GM21825 (cell line): Measurements from ENCODE around the gene IL1RL2.

Source experiments
- ATAC-seq: cut with Tn5 transposase; IDR thresholded peaks from one replicate; pipeline ENCODE4 v1.9.1; 2021; ENCODE audit warnings: mild to moderate bottlenecking, moderate library complexity; ENCODE audit not compliant: unreplicated experiment

IL1RL2 gene

DNA sequence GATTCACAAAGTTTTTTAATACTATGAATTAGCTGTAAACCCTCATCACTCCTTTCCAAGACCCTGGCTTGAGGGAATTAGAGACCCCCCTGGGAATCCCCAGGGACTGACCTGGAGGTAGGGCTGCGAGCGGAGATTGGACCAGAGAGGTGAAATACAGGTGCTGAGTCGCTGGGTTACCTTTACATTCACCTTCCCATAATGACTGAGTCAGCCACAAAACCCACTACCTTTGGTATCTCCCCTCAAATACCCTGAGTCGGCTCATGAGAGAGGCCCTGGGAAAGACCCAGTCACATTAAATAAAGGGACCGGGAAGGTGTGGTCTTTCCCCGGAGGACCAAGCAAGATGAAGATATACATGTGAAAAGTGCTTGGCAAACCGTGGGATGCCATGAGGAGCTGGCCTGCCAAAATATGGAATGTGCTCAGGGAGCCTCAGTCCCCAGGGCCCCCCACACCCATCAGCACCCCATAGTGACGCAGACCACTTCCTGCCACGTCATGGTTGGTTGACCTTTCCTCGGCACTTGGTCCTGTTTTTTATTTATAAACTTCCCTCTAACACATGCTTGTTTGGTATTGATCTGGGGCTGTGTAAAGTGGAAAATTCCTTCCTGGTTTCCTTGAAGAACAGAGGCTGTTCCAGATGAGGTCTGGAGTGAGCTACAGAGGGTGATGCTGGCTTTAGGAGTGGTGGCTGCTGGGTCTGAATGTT, 51.4 kb downstream of the IL1RL2 start:
- no peak for ATAC-seq

DNA sequence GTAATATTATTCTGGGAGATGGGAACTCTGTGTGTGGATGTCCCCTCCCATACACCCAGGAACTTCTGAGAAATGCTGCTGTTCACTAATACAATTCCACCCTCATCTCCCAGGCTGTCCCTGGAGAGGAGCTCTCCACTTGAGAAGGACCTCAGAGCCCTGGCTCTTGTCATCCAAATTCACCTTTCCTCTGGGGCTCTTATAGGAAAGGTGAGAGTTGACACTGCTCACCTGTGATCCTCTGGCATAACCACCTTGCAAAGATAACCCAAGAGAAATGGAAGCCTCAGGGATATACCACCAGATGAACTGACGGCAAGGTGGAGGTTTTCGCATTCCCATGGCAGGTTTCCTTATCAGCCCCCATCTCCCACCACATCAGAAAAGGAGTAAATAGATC, 52.0 kb downstream of the IL1RL2 start:
- no peak for ATAC-seq

DNA sequence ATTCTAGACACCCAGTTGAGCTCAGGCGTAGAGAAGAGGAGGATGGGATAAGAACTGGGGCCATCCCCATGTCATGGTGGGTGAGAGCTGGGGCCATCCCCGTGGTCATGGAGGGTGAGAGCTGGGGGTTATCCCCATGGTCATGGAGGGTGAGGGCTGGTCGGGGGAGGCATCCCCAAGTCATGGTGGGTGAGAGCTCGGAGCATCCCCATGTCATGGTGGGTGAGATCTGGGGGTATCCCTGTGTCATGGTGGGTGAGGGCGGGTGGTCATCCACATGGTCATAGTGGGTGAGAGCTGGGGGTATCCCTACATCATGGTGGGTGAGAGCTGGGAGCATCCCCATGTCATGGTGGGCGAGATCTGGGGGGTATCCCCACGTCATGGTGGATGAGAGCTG, 52.5 kb downstream of the IL1RL2 start:
- no peak for ATAC-seq

DNA sequence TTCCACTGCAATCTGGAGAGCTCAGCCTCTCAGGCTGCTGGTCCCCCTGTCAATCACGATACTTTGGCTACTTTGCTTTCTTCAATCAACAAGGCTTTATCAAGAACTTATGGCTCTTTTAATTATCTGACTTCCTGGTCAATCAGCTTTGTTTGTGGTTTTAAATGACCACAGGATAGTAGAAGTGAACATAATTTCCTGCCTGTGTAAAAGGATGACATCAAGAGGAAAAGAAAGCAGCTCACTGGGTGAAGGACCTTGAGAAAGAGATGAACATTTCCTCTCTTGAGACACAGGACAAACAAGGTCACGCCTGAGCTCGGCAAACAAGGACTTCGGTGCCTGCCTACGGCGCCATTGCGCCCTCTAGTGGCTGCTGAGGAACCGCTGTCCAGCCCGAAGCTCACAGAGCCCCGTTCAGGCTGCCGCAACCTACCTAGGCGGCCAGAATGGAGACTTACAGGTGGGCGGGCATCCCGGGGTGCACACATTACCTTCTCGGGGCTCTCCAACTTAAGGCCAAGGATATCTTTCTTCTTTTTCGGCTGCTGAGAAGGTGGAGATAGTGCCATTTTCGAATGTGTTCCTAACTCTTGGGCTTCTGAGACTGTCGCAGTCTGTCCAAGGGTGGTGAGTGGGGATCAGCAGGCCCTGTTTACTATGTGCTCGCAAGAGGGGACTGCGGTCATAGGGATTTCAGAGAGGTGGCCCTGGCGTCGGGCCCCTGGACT, 54.0 kb downstream of the IL1RL2 start:
- ATAC-seq = peak; percentile 80

DNA sequence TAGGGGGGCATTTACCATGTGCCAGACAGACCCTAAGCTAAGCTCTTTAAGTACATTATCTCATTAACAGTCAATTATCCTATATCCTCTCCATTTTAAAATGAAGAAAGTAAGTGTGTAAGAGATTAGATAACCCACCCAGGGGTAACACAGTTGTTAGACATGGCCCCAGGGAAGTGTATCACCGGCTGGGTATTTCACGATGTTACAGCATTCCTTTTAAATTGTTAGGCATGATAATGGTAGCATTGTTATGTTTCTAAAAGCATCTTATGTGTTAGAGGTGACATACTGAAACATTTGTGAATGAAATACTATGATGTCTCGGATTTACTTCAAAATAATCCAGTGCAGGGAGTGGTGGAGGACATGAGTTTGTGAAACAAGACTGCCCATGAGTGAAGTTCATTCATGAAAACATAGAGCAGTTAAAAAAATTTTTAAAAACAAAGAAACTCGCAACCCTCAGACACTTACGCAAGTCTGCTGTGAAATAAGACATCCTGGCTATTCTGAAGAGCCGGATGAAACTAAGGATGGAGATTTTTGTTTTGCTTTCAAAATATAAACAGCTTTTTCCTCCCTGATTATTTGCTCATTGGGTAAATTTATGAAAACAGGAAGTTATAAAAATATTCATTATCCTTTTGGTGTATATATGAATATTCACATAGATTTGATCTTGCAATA, 54.9 kb downstream of the IL1RL2 start:
- ATAC-seq = no peak

DNA sequence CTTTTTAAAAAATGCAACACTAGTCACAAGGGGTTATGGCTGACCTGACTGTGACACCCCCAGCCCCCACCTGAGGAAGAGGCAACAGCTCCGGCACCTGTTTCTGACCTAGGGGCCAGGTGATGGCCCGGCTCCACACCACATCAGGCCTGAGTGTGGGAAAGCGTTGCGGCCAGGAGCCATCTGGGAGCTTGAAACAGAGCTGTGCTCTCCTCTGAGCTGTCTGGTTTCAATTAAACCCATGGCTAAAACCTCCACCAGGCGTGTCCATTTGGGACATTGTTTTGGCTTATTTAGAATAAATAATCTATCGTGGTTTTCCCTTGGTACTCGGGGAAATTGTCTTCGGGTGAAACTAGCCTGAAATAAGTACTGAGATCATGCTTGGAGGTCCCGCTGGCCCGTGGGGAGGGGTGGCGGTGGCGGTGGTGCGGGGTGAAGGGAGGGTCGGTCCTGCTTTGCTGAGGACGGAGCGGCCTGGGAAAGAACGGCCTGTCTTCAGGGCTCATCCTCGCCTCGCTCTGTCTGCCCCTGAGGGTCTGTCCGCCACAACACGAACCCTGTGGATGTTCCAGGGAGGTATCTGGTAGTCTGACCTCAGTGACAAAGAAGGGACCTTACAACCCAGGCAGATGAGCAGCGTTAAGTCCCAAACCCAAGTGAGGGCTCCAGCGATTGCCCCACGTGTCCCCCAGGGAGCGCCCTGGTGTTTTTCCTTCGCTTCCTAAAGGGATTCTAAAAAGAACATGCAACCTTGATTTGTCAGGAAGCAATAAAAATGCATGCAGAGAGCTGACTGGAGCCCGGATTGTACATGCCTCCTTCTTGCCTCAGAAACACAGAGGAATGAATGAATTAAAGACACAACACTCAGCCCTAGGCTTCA, 58.7 kb downstream of the IL1RL2 start:
- no peak for ATAC-seq

DNA sequence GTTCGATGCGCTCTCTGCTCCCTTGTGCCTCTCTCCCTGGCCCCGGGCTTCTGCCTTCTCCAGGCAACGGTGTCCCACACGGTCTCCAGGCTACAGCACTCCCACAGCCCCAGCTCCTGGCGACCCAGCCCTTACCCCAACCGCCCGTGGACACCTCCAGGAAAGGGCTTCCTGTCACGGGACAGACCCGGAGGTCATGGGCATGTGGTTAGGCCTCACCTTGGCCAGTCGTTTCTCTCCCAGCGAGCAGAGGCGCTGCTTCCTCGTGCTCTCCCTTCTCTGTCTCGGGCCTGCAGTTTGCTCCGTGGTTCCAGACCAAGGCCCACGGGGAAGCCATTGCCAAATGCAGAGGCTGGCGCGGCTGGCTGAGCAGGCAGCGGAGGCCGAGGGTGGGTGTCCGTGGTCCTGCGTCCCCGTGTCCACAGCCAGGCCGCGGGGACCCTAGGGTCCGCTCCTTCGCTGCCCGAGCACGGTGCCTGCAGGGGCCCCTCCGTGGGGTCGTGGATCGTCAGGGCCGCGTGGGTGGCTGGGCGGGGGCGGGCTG, 63.5 kb downstream of the IL1RL2 start:
- no peak for ATAC-seq

DNA sequence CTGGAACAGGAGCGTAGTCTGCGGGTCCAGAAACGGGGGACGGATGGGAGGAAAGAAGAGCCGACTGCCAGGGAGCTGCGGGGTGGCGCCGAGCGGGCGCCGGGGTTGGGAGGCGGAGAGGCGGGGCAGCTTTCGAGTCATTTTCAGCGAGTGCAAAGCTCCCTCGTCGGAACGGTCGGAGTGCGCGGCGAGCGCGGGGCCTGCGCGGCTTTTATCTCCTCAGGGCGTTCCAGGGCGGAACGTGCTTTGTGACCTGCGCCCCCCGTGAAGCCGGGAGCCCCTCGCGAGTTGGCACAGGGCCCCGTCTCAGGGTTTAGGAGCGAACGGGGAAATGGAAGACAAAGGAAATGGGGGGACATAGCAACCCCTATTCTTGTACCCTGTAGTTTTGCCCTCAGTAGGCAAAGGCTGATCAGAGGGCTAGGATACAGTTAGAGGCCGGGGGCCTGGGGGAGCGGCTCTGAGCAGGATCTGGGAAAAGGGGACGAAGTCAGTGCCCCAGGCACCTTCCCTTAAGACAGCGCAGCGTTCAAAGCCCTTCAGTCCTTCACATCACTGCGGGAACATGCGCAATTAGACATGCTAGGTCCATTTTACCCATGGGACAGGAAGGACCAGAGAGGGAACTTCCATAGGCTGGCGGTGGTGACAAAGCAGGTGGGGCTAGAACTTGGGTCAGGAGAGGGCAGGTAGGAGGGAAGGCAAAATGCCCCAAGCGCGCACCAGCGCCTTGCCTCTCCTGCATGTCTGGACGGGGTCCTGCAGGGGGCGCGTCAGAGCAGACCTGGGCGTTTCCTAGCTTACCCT, 64.4 kb downstream of the IL1RL2 start:
- no peak for ATAC-seq

DNA sequence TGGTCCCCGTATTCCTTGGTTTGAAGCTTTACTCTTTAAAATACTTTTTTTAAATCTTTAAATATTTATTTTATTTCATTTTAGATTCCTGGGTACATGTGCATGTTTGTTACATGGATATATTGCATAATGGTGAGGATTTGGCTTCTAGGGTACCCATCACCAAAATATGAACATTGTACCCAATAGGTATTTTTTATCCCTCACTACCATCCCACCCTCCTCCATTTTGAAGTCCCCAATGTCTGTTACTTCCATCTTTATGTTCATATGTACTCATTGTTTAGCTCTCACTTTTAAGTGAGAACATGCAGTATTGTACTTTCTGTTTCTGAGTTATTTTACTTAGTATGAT, 65.0 kb downstream of the IL1RL2 start:
- no peak for ATAC-seq

DNA sequence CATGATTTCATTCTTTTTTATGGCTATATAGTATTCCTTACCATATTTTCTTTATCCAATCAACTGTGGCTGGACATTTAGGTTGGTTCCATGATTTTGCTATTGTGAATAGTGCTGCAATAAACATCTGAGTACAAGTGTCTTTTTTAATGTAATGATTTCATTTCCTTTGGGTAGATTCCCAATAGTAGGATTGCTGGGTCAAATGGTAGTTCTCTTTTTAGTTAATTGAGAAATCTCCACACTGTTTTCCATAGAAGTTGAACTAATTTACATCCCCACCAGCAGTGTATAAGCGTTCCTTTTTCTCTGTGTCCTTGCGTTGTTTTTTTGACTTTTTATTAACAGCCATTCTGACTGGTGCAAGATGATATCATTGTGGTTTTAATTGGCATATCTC, 65.4 kb downstream of the IL1RL2 start:
- no peak for ATAC-seq

DNA sequence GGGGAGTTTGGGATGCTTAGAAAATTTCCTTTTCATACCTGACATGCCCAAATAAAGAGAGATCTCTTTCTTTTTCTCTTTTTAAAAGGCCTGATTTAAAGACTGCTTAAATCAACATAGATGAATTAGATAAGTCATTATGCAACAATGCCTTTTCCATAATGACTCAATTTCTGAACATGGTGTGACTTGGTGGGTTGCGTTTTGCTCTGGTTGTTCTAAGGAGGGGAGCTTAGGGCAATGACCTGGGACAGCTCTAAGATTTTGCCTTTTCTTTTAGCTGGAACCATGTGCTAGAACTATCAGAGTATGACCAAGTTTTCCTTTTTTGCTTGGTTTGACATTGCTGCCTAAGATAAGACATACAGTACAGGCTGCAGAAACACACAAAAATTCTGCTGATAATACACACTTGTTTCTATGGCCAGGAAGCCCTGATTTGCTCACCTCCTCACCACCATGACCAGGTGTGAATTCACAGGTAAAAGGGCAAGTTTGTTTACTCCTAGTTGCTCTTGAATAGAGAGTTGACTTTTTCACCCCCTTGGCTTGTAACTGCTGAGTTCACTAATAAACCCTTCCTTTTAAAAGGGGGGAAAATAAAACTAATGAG, 66.4 kb downstream of the IL1RL2 start:
- no peak for ATAC-seq

DNA sequence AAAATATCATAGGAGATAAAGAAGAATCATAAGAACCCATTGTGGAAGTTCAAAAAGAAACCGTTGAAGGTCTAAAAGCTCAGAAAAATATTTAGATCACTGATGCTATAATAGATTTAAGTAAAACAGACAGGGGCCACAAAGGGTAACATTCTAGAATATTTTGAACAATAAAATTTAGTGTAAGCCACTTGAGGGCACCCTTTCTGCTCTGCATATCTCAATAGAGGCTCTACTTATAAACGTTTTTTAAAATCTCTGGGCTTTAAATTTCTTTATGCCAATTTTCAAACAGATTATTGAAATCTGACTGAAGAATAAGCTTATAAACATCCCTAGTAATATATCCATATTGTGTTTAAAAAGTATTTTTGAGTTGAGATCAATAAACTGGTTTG, 66.9 kb downstream of the IL1RL2 start:
- no peak for ATAC-seq

DNA sequence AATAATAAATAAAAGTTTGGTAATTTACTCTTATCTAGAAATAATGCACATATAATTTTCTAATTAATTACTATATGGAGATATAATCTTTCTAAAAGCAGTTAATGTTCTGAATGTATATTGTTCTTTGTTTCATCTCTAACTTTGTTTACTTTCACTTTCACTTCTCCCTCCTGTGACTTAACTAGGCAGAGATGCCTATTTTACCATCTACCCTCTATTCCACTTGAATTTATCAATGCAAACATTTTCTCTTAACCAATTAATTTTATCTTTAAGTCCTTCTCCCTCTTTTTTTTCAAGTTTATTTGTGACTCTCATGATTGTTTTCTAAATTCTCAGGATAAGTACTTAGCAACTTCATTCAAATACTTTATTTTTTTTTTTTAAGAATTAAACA, 69.5 kb downstream of the IL1RL2 start:
- no peak for ATAC-seq

DNA sequence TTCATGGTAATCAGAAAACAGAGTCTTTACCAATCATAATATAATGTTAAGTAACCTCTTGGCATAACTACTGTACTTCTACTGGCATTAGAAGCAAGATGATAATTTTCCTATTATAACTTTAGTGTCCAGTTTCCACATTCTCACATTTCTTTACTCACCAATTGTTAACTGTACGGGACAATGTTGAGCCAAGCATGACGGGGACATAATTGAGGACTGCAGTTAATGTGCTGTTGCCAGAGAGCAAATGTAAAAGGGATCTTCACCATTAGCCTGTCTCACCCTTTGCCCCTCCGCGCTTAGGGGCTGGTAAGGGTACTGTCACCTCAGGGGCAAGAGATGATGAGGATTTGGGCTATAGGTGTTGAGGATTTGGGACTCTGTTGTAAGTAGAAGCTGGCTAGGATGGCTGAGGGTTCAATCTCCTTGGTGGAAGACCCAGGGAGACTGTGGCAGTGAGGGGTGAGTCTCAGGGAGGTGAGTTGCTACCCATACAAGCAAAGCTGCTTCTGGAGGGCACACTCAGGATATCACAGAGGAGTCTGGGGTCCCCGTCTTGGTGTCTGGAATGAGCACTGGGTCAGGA, 70.1 kb downstream of the IL1RL2 start:
- ATAC-seq = no peak

DNA sequence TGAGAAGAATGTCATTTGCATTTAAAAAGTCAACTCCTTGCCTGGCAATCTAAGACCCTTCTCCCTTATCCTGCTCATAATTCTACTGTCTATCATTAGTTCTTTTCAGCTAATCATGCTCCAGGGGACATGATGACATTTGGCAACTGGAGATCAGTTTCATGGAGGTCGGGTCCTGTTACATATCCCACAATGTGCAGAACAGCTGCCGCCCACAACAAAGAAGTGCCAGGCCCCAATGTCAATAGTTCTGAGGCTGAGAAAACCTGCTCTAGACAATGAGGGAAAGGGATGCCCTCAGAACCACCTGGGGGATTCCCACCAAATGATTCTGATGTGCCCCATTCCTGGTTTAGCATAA, 71.2 kb downstream of the IL1RL2 start:
- ATAC-seq = no peak

DNA sequence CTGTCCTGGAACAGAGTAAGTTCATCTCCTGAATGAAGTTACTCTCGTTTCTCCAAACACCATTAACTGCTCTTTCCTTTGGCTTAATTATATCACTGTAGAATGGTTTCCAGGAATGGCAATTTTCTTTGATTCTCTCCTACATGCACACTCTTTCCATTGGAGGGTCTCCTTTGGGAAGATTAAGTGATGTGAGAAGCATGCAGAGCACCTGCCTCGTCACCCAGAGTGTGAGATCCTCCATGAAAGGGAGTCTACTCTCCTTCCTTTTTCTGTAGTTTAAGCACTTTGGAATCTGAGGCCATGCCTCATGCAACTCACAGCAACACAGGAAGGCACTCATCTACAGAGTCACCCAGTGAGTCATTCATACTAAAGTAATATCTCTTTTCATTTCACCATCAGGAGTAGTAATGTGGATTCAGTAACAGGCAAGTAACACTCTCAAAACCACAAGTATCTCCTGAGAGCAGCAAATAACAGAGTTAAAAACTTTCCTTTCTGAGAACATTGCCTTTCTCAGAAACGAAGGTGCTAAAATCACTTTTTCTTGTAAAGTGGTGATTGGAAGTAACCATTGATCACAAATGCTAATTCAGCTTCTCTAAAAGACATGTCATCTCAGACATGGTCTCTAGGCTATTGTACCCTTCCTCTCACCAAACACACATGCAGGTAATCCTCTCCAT, 71.7 kb downstream of the IL1RL2 start:
- no peak for ATAC-seq

DNA sequence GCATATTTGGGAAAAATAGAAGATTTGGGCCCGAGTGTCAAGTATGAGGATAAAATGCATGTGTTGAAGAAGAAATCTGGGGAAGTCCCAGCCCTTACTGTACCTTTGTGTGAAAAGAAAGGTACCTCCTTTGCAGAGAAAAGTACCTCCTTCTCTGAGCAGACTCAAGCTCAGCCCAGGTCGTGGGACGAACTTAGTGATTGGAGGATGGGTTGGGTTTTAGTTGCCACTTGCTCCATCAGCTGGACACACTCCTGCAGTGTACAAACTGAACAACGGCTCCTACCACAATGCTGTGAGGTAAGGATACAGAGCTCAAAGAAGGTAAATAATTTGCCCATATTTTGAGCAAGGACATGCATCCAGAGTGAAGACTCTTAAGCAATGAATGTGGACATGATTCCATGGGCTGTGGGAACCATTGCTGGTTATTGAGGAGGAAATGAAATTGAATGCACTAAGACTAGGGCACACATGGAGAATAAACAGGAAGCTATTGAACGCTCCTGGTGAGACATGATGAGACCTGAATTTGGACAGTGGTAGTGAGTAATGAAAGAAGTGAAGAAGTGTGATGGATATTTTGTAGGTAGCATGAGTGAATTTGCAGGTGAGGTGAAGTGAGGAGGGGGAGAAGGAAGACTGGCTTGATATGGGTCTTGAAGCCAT, 74.8 kb downstream of the IL1RL2 start:
- ATAC-seq = no peak
